CD14-positive monocyte (primary cell): ENCODE measurements around the gene MCC. TPM values are rescaled to one million over a fixed set of nuclear protein-coding genes. Genes with fewer than 3 reads are reported as not detected.
A peak's percentile ranks its signal among the peaks of the same experiment; 100 is the strongest.

Experiments used
- DNase-seq, 3 donors: peaks; one replicate each; pipeline ENCODE4 v3.0.0-alpha.2; 2011 to 2022
- H2AFZ ChIP-seq: 2 replicates; pipeline ENCODE4 v1.6.0; 2012; ENCODE audit warnings: mild to moderate bottlenecking, low read depth, low read length, inconsistent platforms; ENCODE audit not compliant: insufficient read depth, poor library complexity, severe bottlenecking
- H3K27ac ChIP-seq, 2 donors: 1 replicate in 1 of 2; 2 replicates in 1 of 2; pipeline ENCODE4 v1.5.1; 2012 to 2013; ENCODE audit warnings: low read length in 2 of 2, control low read depth in 1 of 2, inconsistent platforms in 1 of 2, low read depth in 1 of 2, mild to moderate bottlenecking in 1 of 2
- H3K27me3 ChIP-seq, 2 donors: one replicate each; pipeline versions ENCODE4 v1.6.0 to v1.6.1; 2011 to 2013; ENCODE audit warnings: low read length in 2 of 2; ENCODE audit not compliant: control insufficient read depth in 2 of 2, insufficient read depth in 2 of 2
- H3K36me3 ChIP-seq, 2 donors: replicated peaks in 1 of 2; 1 replicate in 1 of 2; 2 replicates in 1 of 2; pipeline versions ENCODE4 v1.5.1 to v1.6.1; 2012 to 2013; ENCODE audit warnings: low read length in 2 of 2, control low read depth in 1 of 2, inconsistent platforms in 1 of 2, mild to moderate bottlenecking in 1 of 2; ENCODE audit not compliant: insufficient read depth in 2 of 2, control insufficient read depth in 1 of 2
- H3K4me1 ChIP-seq, 2 donors: 1 replicate in 1 of 2; 2 replicates in 1 of 2; pipeline versions ENCODE4 v1.5.1 to v1.6.1; 2012 to 2013; ENCODE audit warnings: low read length in 2 of 2, control low read depth in 1 of 2, inconsistent platforms in 1 of 2, mild to moderate bottlenecking in 1 of 2, moderate library complexity in 1 of 2; ENCODE audit not compliant: insufficient read depth in 2 of 2, control insufficient read depth in 1 of 2
- H3K4me2 ChIP-seq: replicated peaks from 2 replicates; pipeline ENCODE3; 2012; ENCODE audit warnings: low read length, moderate library complexity, mild to moderate bottlenecking; ENCODE audit not compliant: poor library complexity, severe bottlenecking; ENCODE audit errors: extremely low read depth
- H3K4me3 ChIP-seq, 3 experiments: fragments of 200-600 bp in 1 of 3; sonication (generic) in 1 of 3; replicated peaks in 1 of 3; 1 replicate in 2 of 3; 2 replicates in 1 of 3; pipeline ENCODE4 v1.5.1; 2011 to 2013; ENCODE audit warnings: low read length in 3 of 3, mild to moderate bottlenecking in 3 of 3, control low read depth in 2 of 3, low read depth in 2 of 3, inconsistent platforms in 1 of 3, moderate library complexity in 1 of 3
- H3K79me2 ChIP-seq: 2 replicates; pipeline ENCODE4 v1.6.0; 2012; ENCODE audit warnings: mild to moderate bottlenecking, control low read depth, inconsistent platforms, low read length, moderate library complexity; ENCODE audit not compliant: insufficient read depth
- H3K9ac ChIP-seq: 2 replicates; pipeline ENCODE4 v1.6.0; 2017; ENCODE audit warnings: low read length, mild to moderate bottlenecking; ENCODE audit not compliant: insufficient read depth, poor library complexity, severe bottlenecking
- H3K9me3 ChIP-seq, 2 donors: replicated peaks in 1 of 2; 1 replicate in 1 of 2; 2 replicates in 1 of 2; pipeline versions ENCODE4 v1.5.1 to v1.6.1; 2012 to 2013; ENCODE audit warnings: low read length in 2 of 2, control low read depth in 1 of 2; ENCODE audit not compliant: control insufficient read depth in 1 of 2, insufficient read depth in 1 of 2
- H4K20me1 ChIP-seq: 2 replicates; pipeline ENCODE4 v1.6.0; 2012; ENCODE audit warnings: mild to moderate bottlenecking, low read length, control low read depth, moderate library complexity; ENCODE audit not compliant: insufficient read depth
- H3K27ac Mint-ChIP-seq, 7 donors: one replicate each; pipeline ENCODE4 v1.8.0; 2020; ENCODE audit warnings: mild to moderate bottlenecking in 7 of 7, mixed read lengths in 7 of 7, moderate library complexity in 6 of 7, inconsistent platforms in 2 of 7
- H3K27me3 Mint-ChIP-seq, 3 donors: one replicate each; pipeline ENCODE4 v1.8.0; 2021 to 2022; ENCODE audit warnings: low read depth in 3 of 3, mild to moderate bottlenecking in 3 of 3, mixed read lengths in 3 of 3, moderate library complexity in 3 of 3, inconsistent platforms in 1 of 3
- H3K36me3 Mint-ChIP-seq, 2 donors: one replicate each; pipeline ENCODE4 v1.8.0; 2020; ENCODE audit warnings: mixed read lengths in 2 of 2, inconsistent platforms in 1 of 2, mild to moderate bottlenecking in 1 of 2
- H3K4me1 Mint-ChIP-seq: one replicate; pipeline ENCODE4 v1.8.0; 2020; ENCODE audit warnings: mild to moderate bottlenecking, mixed read lengths
- H3K4me3 Mint-ChIP-seq, 2 donors: one replicate each; pipeline ENCODE4 v1.8.0; 2020; ENCODE audit warnings: mild to moderate bottlenecking in 2 of 2, mixed read lengths in 2 of 2, moderate library complexity in 1 of 2
- H3K9me3 Mint-ChIP-seq, 7 donors: one replicate each; pipeline ENCODE4 v1.8.0; 2020 to 2022; ENCODE audit warnings: mixed read lengths in 7 of 7, mild to moderate bottlenecking in 6 of 7, moderate library complexity in 6 of 7, inconsistent platforms in 2 of 7
- CTCF ChIP-seq: fragments of 200-600 bp; IDR thresholded peaks from one replicate; pipeline ENCODE4 v1.8.0; 2022; ENCODE audit warnings: antibody characterized with exemption, mild to moderate bottlenecking
- whole genome bisulfite sequencing: methylation state at CpG from one replicate; pipeline ENCODE4 v1.1.5; 2013; ENCODE audit warnings: missing lambda C conversion rate; ENCODE audit not compliant: insufficient coverage; 5-methylcytosine and 5-hydroxymethylcytosine counted together
- intact Hi-C, 2 donors: fragments of 100-400 bp; cut with micrococcal nuclease; formaldehyde crosslinking; loops; one replicate each; pipeline versions ENCODE4 v1.15.0 to v1.15.1; 2023
- polyA plus RNA-seq, 3 donors: library from polyadenylated mRNA; depleted of rRNA in 1 of 3; unstranded in 2 of 3; stranded (reverse) in 1 of 3; fragments of 300-500 nt in 2 of 3; fragments of >200 nt in 1 of 3; fragmentation: Illumina TruSeq in 2 of 3; gene quantifications; 1 replicate in 2 of 3; 2 replicates in 1 of 3; pipeline ENCODE4 v1.2.3, GENCODE V29; 2012 to 2021

Gene MCC
- polyA plus RNA-seq, 3 donors = 0.09 TPM; not detected in 2

- peaks cover 0 to 4% (median 0%) of the 10 kb centered on the region in 3 donors for H3K27me3 Mint-ChIP-seq
- H3K4me1 Mint-ChIP-seq = peaks cover 46% of the 10 kb centered on the region
- DNase-seq = no peak
- H3K4me3 Mint-ChIP-seq = peak overlapping the region; percentile 95 to 100
- H3K36me3 ChIP-seq = peaks cover 9 to 19% of the 10 kb centered on the region in 2 donors
- peaks cover 15 to 34% of the 10 kb centered on the region in 2 donors for H3K4me1 ChIP-seq
- H2AFZ ChIP-seq = peak overlapping the region; percentile 91
- peak overlapping the region; percentile 48 to 91 (median 70) for H3K4me3 ChIP-seq
- peaks cover 59% of the 10 kb centered on the region for H3K79me2 ChIP-seq
- H3K9ac ChIP-seq = peak overlapping the region; percentile 88
- peak overlapping the region; percentile 87 to 91 for H3K27ac ChIP-seq
- no peak for TF ChIP-seq CTCF
- H3K9me3 Mint-ChIP-seq = no peaks in the 10 kb centered on the region
- peak overlapping the region; percentile 96 to 99 (median 97) for H3K27ac Mint-ChIP-seq
- H3K36me3 Mint-ChIP-seq = peaks cover 17% of the 10 kb centered on the region in 2 donors
- H4K20me1 ChIP-seq = peaks cover 55% of the 10 kb centered on the region
- peak overlapping the region; percentile 86 for H3K4me2 ChIP-seq
- no peaks in the 10 kb centered on the region for H3K27me3 ChIP-seq
- no peaks in the 10 kb centered on the region for H3K9me3 ChIP-seq
- 3% methylated on average over 12 of the region's 16 CpGs for WGBS
- intact Hi-C loops = loop anchor here in 1 of 2 donors (5.0 kb wide), 2 partner anchors 55 to 115 kb away; partner anchors contain the start of genes REEP5 and SRP19
Measured at GRCh38 chr5:112977440-112977861, 510.8 kb downstream of the MCC start.

- peaks cover 42% of the 10 kb centered on the region for H3K4me1 Mint-ChIP-seq
- Histone ChIP-seq H3K9me3 (no peaks in the 10 kb centered on the region), H3K79me2 (peaks cover 51% of the 10 kb centered on the region), H3K9ac (peak within 1 kb of the TSS; percentile 88), H3K27ac (peak within 1 kb of the TSS; percentile 87 to 91), H2AFZ (peak within 1 kb of the TSS; percentile 91), H3K4me1 (peaks cover 15 to 34% of the 10 kb centered on the region in 2 donors), H3K36me3 (peaks cover 4 to 11% of the 10 kb centered on the region in 2 donors), H3K4me2 (peak within 1 kb of the TSS; percentile 86), H4K20me1 (peaks cover 47% of the 10 kb centered on the region), H3K27me3 (no peaks in the 10 kb centered on the region), H3K4me3 (peak within 1 kb of the TSS; percentile 48 to 91 (median 70))
- peaks cover 0 to 4% (median 0%) of the 10 kb centered on the region in 3 donors for H3K27me3 Mint-ChIP-seq
- H3K9me3 Mint-ChIP-seq = no peaks in the 10 kb centered on the region
- under 1% methylated on average over 75 of the region's 75 CpGs for WGBS
- DNase-seq = peak; percentile 98 to 100 (median 98)
- peak within 1 kb of the TSS; percentile 96 to 99 (median 97) for H3K27ac Mint-ChIP-seq
- peak within 1 kb of the TSS; percentile 95 to 100 for H3K4me3 Mint-ChIP-seq
- intact Hi-C loops = loop anchor here in 1 of 2 donors (5.0 kb wide), 2 partner anchors 54 to 114 kb away; partner anchors contain the start of genes REEP5 and SRP19
- no peak for TF ChIP-seq CTCF
- peaks cover 11 to 12% of the 10 kb centered on the region in 2 donors for H3K36me3 Mint-ChIP-seq
Measured at GRCh38 chr5:112976432-112977309, 511.6 kb downstream of the MCC start, which contains the start of gene DCP2. Gene DCP2 (plus strand): TSS chr5:112976798. CDS start chr5:112976934, 136 bp downstream.
